ENCODE data around the gene IFITM1. TPM values are rescaled to one million over a fixed set of nuclear protein-coding genes. Genes with fewer than 3 reads are reported as not detected.
A peak's percentile ranks its signal among the peaks of the same experiment; 100 is the strongest.
"Not testable (repeated sequence)": the region's sequence is repeated elsewhere in the genome, so short reads cannot be mapped to it uniquely, and the experiment has no call there.

IFITM1 gene
- total RNA-seq, 1 experiment from 2014 or later = 3.2 TPM

DNA sequence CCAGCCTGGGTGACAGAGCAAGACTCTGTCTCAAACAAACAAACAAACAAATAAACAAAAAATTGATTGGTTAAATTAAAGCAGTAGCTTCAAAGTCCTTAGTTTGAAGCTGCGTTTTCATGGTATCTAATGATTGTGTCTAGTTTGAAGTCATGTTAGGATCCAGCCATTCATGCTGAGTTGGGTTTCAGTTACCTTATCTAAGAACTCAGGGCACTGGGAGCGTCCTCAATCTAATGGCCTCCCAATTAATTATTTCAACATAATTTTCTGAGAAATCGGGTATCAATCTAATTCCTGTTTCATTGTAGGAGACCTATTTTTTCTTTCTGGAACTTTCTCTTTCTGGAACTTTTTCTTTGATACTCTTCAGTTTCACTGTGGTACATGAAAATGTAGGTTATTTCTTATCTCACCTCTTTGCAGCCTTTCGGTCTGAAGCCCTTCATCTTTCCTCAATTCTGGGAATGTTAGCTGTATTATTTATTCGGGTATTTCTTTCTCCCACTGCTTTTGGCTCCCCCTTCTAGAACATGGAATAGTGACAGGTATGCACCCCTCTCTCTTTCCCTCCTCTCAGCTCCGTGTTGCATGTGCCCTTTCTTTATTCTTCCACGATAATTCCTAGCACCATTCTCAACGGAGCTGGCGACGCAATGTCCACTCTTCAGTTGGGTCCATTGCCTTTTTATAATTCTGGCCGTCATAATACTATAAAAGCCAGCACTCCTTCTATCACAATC is 31.2 kb downstream of the IFITM1 start:
- no peak for DNase-seq (ENCODE audit: low read depth)

DNA sequence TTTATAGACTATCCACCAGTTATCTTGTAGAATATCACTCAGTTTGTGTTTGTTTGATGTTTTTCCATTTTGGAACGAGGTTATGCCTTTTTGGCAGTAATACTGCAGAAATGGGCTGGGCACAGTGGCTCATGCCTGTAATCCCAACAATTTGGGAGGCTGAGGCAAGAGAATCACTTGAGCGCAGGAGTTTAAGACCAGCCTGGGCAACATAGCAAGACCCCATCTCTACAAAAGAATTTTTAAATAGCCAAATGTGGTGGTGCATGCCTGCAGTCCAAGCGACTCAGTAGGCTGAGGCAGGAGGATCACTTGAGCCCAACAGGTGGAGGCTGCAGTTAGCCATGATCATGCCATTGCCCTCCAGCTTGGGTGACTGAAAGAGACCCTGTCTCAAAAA is 32.7 kb downstream of the IFITM1 start:
- no peak for DNase-seq (ENCODE audit: low read depth)

DNA sequence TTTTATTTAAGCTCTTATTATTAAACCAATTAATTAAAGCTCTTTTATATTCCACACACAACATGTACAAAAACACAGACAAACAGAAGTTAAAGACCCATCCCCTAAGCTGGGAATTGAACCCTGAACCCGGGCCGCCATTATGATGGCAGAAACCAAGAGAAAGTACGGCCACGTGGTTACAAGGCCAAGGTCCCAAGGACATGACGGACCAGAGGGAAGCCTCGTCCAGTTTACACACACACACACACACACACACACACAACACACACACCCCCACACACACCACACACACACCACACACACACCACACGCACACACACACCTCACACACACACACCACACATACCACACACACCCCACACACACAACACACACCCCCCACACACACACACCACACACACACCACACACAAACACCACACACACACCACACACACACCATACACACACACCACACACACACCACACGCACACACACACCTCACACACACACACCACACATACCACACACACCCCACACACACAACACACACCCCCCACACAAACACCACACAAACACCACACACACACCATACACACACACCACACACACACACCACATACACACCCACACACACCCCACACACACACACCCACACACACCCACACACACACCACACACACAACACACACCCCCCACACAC is 35.6 kb downstream of the IFITM1 start:
- not testable (repeated sequence) for DNase-seq (ENCODE audit: low read depth)

DNA sequence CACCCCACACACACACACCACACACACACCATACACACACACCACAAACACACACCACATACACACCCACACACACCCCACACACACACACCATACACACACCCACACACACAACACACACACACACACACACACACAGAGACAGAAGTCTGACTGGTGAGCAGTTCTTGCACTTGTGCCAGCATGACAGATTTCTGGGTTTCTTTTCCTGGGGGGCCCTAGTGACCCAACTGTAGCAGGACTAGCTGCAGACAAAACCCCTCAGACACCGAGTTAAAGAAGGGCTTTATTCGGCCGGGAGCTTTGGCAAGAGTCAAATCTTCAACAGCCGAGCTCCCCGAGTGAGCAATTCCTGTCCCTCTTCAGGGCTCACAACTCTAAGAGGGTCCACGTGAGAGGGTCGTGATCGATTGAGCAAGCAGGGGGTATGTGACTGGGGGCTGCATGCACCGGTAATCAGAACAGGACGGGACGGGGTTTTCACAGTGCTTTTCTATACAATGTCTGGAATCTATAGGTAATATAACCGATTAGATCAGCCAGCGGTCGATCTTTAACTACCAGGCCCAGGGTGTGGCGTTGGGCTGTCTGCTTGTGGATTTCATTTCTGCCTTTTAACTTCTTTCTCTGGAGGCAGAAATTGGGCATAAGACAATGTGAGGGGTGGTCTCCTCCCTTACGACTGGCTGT is 36.3 kb downstream of the IFITM1 start:
- DNase-seq (ENCODE audit: low read depth) = not testable (repeated sequence)

DNA sequence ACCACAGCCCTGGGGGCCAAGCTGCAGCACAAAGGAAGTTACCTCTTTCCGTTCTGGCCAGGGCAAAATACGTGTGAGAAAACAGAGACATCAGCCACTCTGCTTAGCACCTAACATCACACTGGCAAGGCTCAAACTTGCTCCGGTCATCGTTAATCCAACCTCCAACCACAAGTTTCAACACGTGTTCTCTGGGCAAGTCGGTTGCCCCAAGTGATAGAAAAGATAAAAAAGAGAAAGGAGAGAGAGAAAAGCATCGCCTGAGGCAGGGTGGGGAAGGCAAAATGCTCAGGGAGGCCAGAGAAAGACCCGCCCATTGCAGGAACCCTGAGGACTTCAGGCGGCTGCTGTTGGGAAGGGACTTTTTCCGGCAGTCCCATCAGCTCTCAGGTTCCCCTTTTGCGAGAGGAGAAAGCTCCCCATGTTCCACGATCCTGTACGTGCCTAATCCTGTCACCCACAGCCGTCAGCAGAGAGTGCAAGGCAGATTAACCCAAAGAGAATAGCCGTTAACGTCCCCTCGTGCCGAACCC is 36.9 kb downstream of the IFITM1 start:
- peak; percentile 13 for DNase-seq (ENCODE audit: low read depth)

DNA sequence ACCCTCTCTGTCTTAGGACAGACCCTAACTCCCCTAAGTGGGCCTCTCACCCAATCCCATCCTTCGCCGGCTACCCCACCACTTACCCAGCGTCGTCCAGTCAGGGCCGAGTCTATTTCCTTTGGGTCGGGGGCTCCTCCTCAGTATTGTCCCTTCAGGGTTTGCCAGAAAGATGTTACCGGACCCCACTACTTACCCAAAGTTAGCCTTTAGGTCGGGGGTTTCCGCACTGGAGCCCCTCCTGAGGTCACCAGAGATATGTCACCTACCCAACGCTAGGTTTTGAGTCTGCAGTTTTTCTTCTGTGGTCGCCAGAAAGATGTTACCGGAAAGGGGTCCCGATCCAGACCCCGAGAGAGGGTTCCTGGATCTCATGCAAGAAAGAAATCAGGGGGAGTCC is 37.6 kb downstream of the IFITM1 start:
- no peak for DNase-seq (ENCODE audit: low read depth)

DNA sequence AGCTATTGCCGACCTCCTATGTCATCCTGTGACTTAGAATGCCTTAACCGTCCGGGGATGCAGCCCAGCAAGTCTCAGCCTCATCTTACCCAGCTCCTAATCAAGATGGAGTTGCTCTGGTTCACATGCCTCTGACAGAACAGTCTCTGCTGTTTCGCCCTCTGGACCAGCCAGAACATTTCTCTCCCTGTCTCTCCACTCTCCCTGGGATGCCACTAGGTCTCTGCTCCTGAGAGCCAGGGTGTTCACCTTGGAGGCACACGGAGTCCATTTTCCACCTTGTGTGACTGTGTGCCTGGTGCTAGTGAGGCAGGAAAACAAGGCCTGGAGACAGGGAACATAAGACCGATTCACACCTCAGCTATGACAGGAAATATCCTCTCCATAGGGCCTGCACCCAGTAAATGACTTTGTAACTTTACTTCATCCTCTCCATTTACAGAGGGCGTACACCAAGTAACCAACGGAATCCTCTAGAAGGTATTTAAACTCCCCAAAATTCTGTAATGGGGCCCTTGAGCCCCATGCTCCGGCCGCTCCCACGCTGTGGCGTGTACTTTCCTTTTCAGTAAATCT is 38.7 kb downstream of the IFITM1 start:
- DNase-seq (ENCODE audit: low read depth) = no peak

DNA sequence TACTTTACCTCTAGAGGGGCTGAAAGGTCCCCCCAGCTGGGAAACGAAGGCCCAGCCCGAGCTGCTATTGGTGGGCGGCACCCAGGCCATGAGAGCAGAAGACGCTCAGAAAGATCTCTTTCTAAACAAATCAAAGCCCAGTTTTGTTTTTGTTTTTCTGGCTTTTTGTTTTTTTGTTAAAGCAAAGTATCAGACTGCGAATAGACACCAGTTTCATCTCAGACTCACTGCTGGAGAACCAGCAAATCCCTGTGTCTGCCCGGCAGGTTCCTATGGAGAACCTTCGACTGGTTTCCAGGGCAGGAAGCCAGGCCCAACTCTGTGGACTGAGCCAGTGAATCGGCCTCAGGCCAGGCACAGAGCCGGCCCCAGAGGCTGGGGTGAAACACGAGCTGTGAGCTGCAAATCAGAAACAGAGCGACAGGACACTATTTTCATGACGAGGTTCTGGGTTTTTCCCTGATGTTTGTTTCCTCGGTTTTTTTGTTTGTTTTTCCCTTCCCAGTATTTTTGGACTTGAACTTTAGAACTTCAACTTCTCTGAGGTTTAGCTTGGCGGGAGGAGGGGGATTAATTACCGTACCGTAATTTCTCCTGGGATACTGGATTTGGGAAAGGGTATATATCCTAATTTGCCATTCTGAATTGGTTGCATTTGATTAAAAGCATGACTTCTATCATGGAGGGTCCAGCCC is 39.5 kb downstream of the IFITM1 start:
- DNase-seq (ENCODE audit: low read depth) = peak; percentile 54

DNA sequence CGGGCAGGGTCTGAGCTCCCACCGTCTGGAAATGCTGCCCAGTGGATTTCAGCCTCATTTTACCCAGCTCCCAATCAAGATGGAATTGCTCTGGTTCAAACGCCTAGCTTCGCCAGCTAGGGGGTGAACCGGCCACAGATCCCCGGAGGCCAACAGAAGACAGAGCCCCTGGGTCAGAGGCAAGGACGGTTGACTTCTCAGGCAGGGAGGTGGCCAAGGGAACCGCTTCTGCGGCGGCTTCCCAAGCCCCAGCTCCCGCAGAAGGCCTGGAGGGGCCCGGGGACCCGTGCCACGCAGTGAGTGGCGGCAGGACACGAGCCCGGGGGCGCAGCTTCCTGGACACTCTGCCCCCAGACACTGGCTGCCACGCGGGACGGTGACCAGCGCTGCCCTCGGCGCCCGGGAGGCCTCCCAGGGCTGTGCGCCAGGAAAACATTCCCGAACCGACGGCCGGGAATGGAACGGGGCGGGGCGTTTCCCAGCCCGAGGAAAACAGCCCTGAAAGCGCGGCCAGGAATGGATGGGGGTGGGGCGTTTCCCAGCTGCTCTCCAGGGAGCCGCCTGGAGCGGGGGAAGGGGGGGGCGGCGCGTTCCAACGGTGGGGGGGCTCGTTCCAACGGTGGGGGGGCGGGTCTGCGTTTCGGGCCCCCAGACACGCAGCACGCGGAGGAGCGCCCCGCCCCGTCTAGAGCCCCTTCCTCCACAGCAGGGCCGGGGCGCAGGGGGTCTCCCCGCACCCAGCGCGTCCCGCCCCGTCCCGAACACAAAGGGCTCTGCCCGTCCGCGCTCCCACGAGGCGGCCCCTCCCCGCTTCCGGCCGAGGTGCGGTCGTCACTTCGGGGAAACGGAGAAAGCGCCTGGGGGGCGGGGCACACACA is 42.0 kb downstream of the IFITM1 start:
- peak; percentile 77 for DNase-seq (ENCODE audit: low read depth)

DNA sequence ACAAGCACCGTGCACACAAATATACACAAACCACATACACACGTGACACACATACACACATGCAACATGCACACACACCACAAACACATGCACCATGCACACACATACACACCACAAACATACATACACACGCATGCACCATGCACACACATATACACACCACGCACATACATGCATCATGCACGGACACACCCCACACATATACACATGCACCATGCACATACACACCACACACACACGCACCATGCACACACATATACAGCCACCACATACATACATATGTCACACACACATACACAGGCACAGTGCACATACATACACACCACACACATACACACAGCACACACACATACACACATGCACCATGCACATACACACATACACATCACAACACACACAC is 42.8 kb downstream of the IFITM1 start:
- no peak for DNase-seq (ENCODE audit: low read depth)

DNA sequence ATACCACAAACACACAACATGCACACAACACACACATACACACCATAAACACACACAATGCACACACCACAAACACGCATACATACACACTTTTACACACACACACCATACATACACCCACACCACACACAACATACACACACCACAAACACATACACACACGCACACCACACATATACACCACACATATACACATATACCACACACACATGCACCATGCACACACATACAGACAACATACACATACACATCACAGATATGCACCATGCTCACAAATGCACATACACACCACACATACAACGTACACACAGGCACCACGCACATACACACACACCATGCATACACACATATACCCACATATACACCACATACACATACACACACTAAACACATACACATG is 43.7 kb downstream of the IFITM1 start:
- no peak for DNase-seq (ENCODE audit: low read depth)

DNA sequence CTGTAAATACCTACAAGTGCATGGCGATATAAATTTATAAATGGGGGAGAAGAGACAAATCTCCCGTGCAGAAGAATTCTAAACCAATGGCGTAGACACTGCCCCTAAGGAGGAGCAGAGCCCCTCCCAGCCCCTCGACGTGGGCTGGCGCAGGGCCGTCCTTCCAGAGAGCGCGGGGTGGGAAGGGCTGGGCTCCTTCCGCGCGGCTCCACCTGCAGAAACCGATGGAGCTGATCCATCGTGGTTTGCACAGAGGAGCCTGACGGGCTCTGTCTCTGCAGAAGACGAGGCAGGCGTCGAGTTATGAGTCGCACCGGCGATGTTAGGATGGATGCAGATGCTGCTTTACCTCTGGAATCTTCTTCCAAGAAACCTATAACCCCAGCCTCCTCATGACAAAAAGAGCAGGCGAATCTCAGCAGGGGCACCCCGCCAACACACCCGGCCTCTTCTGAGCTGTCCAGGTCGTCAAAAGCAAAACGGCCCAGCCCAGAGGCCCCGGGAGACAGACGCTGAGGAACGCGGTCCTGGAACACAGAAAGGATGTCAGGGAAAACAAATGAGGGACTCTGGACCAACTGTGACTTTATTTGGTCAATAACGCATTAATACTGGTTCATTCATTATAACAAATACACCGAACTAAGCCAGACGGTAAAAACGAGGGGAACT is 44.4 kb downstream of the IFITM1 start:
- DNase-seq (ENCODE audit: low read depth) = no peak

DNA sequence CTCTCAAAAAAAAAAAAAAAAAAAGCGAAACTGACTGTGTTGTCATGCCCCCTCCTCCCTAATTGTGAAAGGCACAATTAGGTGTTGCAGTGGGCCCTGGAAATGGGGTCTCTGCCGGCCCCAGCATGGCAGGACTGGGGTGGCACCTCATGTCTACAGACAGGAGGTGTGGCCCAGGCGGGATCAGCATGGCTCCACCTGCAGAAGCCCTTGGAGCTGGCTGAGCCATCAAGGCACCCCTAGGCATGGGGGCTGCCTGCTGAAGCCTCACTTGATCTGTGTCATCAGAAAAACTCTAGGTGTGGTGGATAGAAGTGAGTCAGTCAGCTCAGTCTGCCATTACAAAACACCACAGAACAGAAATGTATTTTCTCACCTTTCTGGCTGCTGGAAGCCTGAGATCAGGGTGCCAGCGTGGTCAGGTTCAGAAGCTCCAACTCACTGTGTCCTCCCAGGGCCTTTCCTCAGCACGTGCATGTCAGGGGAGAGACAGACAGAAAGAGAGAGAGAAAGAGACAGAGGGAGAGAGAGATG is 45.4 kb downstream of the IFITM1 start:
- no peak for DNase-seq (ENCODE audit: low read depth)

DNA sequence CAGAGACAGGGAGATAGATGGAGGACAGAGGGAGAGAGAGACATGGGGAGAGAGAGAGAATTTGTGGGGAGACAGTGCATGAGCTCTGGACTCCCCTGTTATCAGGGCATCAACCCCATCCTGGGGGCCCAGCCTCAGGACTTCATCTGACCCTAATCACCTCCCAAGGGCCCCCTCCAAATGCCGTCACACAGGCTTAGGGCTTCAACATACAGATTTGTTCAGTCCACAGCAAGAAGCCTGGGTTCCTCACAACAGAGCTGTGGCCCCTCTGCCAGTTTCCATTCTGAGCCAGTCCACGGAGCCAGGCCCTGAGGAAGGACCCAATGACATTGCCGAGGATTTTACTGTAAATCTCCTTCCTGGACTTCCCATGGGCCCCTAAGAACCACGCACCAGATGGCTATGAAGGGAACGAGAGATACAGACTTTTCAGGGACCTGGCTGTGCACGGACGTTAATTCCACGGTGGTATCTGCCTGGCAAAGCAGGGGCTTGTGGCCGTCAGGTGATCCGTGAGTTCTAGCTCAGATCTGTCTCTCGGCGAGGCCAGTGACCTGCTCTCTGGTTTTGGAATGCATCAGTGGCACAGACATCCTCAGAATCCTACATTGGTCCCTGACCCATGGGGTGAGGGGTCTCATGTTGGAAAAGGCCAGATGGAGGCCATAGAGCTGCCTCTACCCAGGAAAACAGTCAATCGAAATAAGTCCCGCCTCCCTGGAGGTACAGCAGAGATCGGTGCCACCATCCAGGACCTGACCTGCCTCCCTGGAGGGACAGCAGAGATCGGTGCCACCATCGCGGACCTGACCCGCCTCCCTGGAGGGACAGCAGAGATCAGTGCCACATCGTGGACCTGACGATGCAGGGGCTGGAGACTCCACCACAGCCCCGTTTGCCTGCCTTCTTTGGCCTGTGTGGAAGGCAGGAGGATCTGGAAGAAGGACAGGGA is 46.8 kb downstream of the IFITM1 start:
- no peak for DNase-seq (ENCODE audit: low read depth)

DNA sequence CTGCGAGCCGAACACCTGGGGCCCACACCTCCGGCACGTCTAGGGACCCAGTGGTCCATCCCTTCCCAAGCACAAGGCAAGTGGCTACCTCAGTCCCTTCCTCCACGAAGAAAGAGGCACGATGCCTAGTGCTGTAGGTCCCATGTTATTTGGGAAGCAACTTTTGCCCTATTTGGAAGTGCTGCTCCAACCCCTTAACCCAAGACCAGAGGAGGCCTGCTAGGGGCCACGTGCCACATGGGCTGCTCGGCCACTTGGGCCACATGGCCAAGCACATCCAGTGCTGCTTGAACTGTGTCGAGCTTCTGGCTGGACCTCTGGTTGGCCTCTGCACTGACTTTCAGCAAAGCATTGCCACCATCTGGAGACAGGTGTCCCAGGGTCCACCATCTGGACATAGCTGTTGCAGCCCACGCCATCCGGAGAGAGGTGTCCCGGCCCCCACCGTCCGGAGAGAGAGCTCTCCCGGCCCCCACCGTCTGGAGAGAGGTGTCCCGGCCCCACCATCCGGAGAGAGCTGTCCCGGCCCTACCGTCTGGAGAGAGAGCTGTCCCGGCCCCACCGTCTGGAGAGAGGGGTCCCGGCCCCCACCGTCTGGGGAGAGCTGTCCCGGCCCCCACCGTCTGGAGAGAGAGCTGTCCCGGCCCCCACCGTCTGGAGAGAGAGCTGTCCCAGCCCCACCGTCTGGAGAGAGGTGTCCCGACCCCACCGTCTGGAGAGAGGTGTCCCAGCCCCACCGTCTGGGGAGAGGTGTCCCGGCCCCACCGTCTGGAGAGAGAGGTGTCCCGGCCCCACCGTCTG is 49.0 kb downstream of the IFITM1 start:
- no peak for DNase-seq (ENCODE audit: low read depth)

DNA sequence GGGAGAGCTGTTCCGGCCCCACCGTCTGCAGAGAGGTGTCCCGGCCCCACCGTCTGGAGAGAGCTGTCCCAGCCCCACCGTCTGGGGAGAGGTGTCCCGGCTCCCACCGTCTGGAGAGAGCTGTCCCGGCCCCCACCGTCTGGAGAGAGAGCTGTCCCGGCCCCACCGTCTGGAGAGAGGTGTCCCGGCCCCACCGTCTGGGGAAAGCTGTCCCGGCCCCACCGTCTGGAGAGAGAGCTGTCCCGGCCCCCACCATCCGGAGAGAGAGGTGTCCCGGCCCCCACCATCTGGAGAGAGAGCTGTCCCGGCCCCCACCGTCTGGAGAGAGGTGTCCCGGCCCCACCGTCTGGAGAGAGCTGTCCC is 49.6 kb downstream of the IFITM1 start:
- DNase-seq (ENCODE audit: low read depth) = not testable (repeated sequence)

DNA sequence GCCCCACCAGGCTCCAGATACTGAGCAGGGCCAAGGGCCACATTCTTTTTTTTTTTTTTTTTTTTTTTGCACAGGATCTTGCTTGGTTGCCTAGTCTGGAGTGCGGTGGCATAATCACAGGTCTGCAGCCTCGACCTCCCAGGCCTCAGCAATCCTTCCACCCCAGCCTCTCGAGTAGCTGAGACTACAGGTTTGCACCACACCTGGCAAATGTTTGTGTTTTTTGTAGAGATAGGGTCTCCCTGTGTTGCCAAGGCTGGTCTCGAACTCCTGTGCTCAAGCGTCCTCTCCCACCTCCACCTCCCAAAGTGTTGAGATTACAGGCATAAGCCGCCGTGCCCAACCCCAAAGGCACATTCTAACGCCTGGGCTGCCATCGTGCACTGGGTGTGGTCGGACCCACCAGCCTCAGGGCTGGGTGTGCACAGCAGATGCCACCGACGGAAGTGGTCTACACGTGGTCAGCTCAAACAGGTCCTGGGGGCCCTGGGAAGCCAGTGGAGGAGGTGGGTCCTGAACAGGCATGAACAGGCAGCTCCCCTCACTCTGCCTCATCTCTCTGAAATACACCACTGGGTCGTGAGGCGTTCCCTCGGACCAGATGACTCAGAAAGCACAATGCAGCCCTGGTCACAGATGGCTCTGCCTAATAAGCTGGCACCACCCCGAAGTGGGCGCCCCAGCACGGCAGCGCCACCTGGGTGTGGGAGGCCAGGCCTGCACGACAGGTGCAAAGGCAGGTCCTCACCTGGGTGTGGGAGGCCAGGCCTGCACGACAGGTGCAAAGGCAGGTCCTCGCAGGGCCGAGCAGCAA is 50.3 kb downstream of the IFITM1 start:
- DNase-seq (ENCODE audit: low read depth) = peak; percentile 32
